HG03097 (cell line): Measurements from ENCODE around the gene MAP7D3.

Experiments
- ATAC-seq: cut with Tn5 transposase; IDR thresholded peaks from one replicate; pipeline ENCODE4 v1.9.1; 2021; ENCODE audit not compliant: unreplicated experiment, low FRiP score

The MAP7D3 gene

GRCh38 chrX:136209016-136209738 lies 42.0 kb downstream of the MAP7D3 start:
- no peak for ATAC-seq

- ATAC-seq = no peak
Measured at GRCh38 chrX:136207546-136207945, 43.7 kb downstream of the MAP7D3 start.

DNA sequence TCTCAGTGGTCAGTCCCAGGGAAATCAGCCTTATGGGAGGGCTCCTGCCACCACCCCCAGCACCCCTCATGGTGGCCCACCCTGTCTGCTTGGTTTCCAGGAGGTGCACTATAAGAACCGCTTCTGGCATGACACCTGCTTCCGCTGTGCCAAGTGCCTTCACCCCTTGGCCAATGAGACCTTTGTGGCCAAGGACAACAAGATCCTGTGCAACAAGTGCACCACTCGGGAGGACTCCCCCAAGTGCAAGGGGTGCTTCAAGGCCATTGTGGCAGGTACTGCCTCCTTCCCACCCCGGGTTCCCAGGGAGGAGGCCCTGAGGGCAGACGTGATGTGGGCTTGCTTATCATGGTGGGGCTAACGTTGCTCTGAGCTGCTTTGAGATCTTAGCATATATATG lies 44.3 kb downstream of the MAP7D3 start:
- ATAC-seq = no peak

DNA sequence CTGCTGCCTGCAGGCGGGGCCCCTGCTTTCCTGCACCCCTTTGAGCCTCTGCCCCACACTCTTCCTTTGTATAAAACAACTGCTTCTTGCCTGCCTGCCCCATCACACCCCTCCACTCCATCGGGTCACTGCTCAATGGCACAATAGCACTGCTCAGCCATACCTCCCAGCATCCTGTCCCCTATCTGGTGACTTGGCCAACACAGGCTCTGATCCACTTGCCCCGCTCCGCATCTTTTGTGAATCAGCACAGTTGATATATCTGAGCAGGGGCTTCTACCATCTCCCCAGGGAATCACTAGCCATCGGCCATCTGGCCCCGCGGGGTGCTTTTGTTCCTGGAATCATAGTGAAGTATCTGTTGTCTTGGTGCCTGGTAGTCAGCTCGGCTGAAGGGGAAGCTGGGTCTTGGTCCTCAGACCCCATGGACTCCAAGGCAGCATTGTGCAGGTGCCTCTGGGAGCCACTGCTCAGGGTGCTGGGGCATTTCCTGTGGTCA lies 45.3 kb downstream of the MAP7D3 start:
- no peak for ATAC-seq

DNA sequence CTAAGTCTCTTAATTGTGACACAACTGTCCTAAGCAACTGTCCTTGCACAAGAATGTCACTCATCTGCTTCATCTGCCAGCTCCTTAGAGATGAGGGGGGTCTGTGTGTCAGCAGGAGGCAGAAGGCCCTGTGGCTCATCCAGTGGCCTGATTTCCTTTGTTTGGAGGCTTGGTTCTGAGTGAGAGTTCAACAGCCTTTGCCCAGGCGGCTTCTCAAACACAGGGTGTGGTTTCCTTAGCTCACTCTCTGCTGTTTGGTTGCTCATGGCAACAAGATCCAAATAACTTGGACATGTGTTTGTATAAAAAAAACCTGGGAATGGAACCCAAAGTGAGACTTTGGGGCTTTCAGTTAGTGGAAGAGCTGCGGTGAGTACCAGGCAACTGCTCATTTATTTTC lies 46.6 kb downstream of the MAP7D3 start:
- ATAC-seq = no peak

GRCh38 chrX:136203951-136204350 lies 47.2 kb downstream of the MAP7D3 start:
- no peak for ATAC-seq

DNA sequence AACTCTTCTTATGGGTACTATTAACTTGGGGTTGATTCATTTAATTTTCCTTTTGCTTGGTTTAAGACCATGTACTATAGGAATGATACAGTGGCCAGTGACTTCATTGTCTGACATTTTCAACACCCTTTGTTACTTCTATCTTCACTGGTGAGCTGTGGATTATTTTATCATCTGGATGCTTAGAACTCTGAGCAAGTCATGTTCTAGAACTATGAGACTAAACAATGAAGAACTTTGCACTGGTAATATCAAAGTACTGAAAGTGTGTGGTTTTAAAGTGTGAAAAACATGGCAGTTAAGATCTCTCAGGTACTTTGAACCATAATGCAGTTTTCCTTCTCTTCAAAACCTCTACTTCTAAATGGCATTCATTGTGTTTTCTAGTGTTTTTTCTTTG lies 47.8 kb downstream of the MAP7D3 start:
- ATAC-seq = no peak

DNA sequence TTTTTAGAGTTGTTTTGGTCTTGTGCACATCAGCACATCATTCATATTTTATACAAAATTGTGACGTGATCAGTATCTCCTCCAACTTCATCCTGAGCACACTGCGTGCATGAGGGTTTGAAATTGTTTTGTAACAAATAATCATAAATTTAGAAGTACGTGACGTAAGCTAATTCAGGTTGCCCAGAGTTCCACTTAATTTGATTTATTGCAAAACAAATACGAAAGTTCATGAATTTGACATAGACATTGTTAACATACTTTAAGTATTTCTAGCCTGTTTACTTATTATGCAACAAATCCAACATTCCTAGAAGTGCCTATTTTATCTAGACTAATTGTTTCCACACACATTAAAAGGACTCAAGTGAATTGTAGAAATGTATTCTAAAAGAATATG lies 48.3 kb downstream of the MAP7D3 start:
- no peak for ATAC-seq

GRCh38 chrX:136201601-136202000 lies 49.6 kb downstream of the MAP7D3 start:
- no peak for ATAC-seq

DNA sequence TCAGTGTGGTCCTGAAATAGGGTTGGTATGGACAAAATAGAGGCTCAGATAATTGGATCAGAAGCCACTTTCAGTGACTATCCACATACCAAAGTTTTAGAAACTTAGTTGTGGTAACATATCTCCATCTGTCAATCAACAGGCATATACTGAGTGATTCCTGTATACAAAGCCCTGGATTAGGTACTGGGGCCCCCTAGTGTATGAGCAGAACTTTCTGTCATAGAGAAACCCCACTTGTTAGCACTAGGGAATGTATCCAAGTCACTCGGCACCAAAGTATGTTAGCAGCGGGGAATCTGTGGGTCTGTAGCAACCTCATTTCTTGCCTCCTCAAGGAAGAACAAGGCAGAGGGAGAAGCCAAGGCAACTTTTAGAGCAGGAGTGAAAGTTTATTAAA lies 50.7 kb downstream of the MAP7D3 start:
- no peak for ATAC-seq

DNA sequence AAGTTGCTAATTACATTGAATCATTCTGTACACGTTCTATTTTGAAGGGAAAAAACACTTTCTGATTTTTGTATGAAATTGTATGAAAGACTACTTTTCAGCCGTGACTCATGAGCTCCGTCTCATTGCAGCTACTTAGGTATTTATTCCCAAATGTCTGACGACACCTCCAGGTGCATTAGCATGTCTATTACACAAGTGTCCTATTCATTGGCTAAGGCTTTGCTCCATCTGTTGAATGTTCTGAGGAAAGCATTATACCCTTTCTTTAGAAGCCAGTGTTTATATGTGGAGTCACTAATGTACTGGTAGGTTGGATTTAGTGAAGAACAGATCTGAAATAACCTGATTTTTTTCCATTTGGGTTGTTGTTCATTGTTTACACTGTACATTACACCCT lies 51.8 kb downstream of the MAP7D3 start:
- ATAC-seq = no peak

DNA sequence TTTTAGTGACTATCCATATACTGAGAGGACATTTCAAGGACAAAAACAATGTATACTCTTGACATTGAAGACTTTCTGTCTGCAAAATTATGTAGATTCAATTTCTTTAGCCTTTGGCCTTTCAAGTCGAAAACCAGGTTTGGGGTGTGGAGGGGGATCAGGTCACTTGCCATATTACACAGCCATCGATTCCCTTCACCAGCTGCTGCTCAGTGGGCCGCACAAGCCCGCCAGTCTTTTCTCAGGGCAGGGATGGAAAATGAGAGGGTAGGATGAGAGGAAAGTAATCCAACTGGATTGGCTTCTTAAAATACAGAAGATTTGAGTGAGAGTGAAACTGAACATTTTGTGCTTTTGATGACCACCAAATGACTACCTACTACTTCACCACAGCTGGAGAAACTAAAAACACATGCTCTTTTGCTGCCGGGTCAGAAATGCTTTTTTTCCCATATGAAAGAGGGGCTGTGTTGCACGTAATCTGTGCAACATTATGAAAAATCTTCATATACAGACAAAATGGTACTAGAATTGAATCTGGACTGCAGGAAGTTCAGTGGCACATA lies 52.4 kb downstream of the MAP7D3 start:
- no peak for ATAC-seq

DNA sequence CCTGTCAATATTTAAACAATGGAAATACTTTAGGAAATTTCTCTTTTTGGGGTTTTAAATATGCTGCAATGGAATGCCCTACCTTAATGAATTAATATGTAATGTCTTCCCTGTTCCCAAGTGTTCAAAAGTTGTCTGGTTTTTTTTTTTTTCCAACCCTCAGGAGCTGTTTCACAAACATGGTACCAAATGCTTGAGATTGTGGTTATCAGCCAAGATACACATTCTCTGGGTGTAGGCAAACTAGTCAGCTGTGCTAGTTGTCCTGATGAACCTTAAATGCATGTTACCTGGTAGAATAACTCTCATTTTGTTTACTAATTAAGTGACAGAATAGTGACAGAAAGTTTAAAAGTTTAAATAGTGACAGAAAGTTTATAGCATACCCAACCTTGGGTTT lies 53.2 kb downstream of the MAP7D3 start:
- ATAC-seq = no peak

- no peak for ATAC-seq
Measured at GRCh38 chrX:136196691-136197155, 54.5 kb downstream of the MAP7D3 start.

GRCh38 chrX:136195247-136195646 lies 56.0 kb downstream of the MAP7D3 start:
- ATAC-seq = no peak

- ATAC-seq = no peak
Measured at GRCh38 chrX:136194536-136194935, 56.7 kb downstream of the MAP7D3 start.

DNA sequence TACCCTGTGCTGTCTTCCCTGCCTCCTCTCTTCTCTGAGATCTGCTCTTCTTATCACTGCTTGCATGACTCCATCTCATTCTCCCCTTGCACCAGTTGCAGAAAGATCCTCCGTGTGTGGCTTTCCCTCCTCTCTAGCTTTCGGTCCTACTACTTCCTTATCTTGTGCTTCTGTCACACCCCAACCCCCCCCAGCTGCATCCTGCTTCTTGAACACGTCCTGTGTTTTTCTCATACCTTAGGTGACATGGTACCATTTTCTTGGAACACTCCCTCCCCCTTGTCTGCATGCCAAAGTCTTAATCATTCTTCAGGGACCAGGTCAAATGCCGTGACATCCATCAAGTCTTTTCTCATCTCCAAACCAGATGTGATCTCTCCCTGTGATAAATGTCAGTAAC lies 57.4 kb downstream of the MAP7D3 start:
- ATAC-seq = no peak

GRCh38 chrX:136192839-136193414 lies 58.3 kb downstream of the MAP7D3 start:
- ATAC-seq = no peak

- ATAC-seq = no peak
Measured at GRCh38 chrX:136192135-136192534, 59.1 kb downstream of the MAP7D3 start.

DNA sequence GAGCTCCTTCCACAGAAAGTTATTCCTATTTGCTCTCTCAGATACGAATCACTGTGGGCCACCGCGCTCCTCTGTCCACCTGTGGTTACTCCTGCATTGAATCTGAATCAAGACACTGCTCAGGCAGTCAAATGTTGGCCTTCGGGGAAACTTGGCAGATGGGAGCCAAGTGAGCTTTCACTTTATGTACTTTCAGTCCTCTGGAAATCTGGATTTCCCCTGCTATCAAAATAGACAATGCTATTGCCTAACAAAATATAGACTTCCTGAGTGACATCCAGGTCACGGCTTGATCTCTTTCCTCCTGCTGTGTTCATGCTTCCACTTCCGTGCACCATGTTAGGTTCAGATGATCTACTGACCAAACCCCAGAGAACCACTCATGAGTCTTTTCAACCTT lies 60.0 kb downstream of the MAP7D3 start:
- ATAC-seq = no peak

GRCh38 chrX:136190038-136190713 lies 61.0 kb downstream of the MAP7D3 start:
- ATAC-seq = no peak
